Keratinocyte (primary cell): ENCODE data around the gene NTHL1. TPM values are rescaled to one million over a fixed set of nuclear protein-coding genes. Genes with fewer than 3 reads are reported as not detected.

Source experiments
- DNase-seq: peaks from one replicate; pipeline ENCODE4 v3.0.0-alpha.2; 2011; ENCODE audit warnings: low read depth, missing footprints, low spot score
- FAIRE-seq: peaks from 2 replicates; lab custom pipeline; 2011; peaks lifted over from hg19 to GRCh38; lab: Jason Lieb, UNC
- H2AFZ ChIP-seq: 2 replicates; pipeline ENCODE4 v1.6.0; 2012; ENCODE audit warnings: low read length, control low read depth, inconsistent platforms; ENCODE audit not compliant: control insufficient read depth
- H3K27ac ChIP-seq: 2 replicates; pipeline ENCODE4 v1.5.1; 2011; ENCODE audit warnings: low read length; ENCODE audit not compliant: control insufficient read depth, insufficient read depth
- H3K27me3 ChIP-seq: 3 replicates; pipeline ENCODE4 v1.6.0; 2011; ENCODE audit warnings: low read length; ENCODE audit not compliant: control insufficient read depth, insufficient read depth; ENCODE audit errors: extremely low read depth
- H3K36me3 ChIP-seq, 2 experiments: 2 replicates in 1 of 2; 3 replicates in 1 of 2; pipeline ENCODE4 v1.5.1; 2011; ENCODE audit warnings: low read length in 2 of 2, mild to moderate bottlenecking in 1 of 2; ENCODE audit not compliant: control insufficient read depth in 2 of 2, insufficient read depth in 2 of 2; ENCODE audit errors: extremely low read depth in 1 of 2
- H3K4me1 ChIP-seq: 3 replicates; pipeline ENCODE4 v1.5.1; 2011; ENCODE audit warnings: low read length; ENCODE audit not compliant: control insufficient read depth, insufficient read depth; ENCODE audit errors: extremely low read depth
- H3K4me2 ChIP-seq: 3 replicates; pipeline ENCODE4 v1.6.0; 2011; ENCODE audit warnings: low read depth, low read length; ENCODE audit not compliant: control insufficient read depth, insufficient read depth; ENCODE audit errors: extremely low read depth
- H3K4me3 ChIP-seq, 3 experiments: fragments of 200-600 bp in 1 of 3; sonication (generic) in 1 of 3; 2 replicates in 2 of 3; 3 replicates in 1 of 3; pipeline ENCODE4 v1.5.1; 2011 to 2016; ENCODE audit warnings: low read length in 3 of 3, mild to moderate bottlenecking in 3 of 3, control low read depth in 2 of 3, inconsistent platforms in 1 of 3, low read depth in 1 of 3, mixed read lengths in 1 of 3, mixed run types in 1 of 3, moderate library complexity in 1 of 3; ENCODE audit not compliant: control insufficient read depth in 2 of 3, insufficient read depth in 2 of 3; ENCODE audit errors: extremely low read depth in 1 of 3
- H3K79me2 ChIP-seq: 2 replicates; pipeline ENCODE4 v1.6.0; 2012; ENCODE audit warnings: low read length; ENCODE audit not compliant: control insufficient read depth, insufficient read depth
- H3K9ac ChIP-seq: 3 replicates; pipeline ENCODE4 v1.6.0; 2011; ENCODE audit warnings: low read length; ENCODE audit not compliant: control insufficient read depth, insufficient read depth; ENCODE audit errors: extremely low read depth
- H3K9me1 ChIP-seq: 3 replicates; pipeline ENCODE4 v1.6.0; 2011; ENCODE audit warnings: low read length; ENCODE audit not compliant: control insufficient read depth, insufficient read depth; ENCODE audit errors: extremely low read depth
- H3K9me3 ChIP-seq: 2 replicates; pipeline ENCODE4 v1.5.1; 2012; ENCODE audit warnings: low read depth, low read length; ENCODE audit not compliant: control insufficient read depth
- H4K20me1 ChIP-seq: 3 replicates; pipeline ENCODE4 v1.6.0; 2011; ENCODE audit warnings: low read length; ENCODE audit not compliant: control insufficient read depth, insufficient read depth; ENCODE audit errors: extremely low read depth
- EZH2 ChIP-seq: IDR thresholded peaks from one replicate; pipeline ENCODE4 v1.6.1; 2012; ENCODE audit warnings: inconsistent platforms, mild to moderate bottlenecking, low read length, moderate library complexity
- dilution Hi-C: fragments of 300-500 bp; cut with MboI; formaldehyde crosslinking; loops from one replicate; pipeline ENCODE4 v1.7.0; 2020; ENCODE audit warnings: low sequenced_read_pairs; ENCODE audit not compliant: extremely low pct_ligation_motif_present
- polyA plus RNA-seq, 5 experiments: library from polyadenylated mRNA; depleted of rRNA in 3 of 5; stranded (reverse) in 3 of 5; stranded (forward) in 1 of 5; unstranded in 1 of 5; fragments of >200 nt; gene quantifications; 1 replicate in 1 of 5; 2 replicates in 3 of 5; 3 replicates in 1 of 5; pipeline versions ENCODE4 v1.2.1 to v1.2.3, GENCODE V29; 2011 to 2012; ENCODE audit warnings: missing spikeins in 2 of 5, low read depth in 1 of 5, low replicate concordance in 1 of 5
- TF ChIP-seq, protein P1 (sequence below), 3 experiments: IDR thresholded peaks in 1 of 3; conservative IDR thresholded peaks in 1 of 3; optimal IDR thresholded peaks in 1 of 3; 2 replicates in 2 of 3; 3 replicates in 1 of 3; pipeline versions ENCODE3 to v1.5.1; 2011; ENCODE audit warnings: low read length in 3 of 3, mild to moderate bottlenecking in 3 of 3, moderate library complexity in 2 of 3, control low read depth in 1 of 3, inconsistent platforms in 1 of 3; ENCODE audit not compliant: insufficient read depth in 2 of 3; ENCODE audit errors: extremely low read depth in 1 of 3

Gene NTHL1
- polyA plus RNA-seq, 1 donor (not counting 4 experiments of a cell fraction or from before 2014, with no cell fraction given): 8.5 TPM

DNA sequence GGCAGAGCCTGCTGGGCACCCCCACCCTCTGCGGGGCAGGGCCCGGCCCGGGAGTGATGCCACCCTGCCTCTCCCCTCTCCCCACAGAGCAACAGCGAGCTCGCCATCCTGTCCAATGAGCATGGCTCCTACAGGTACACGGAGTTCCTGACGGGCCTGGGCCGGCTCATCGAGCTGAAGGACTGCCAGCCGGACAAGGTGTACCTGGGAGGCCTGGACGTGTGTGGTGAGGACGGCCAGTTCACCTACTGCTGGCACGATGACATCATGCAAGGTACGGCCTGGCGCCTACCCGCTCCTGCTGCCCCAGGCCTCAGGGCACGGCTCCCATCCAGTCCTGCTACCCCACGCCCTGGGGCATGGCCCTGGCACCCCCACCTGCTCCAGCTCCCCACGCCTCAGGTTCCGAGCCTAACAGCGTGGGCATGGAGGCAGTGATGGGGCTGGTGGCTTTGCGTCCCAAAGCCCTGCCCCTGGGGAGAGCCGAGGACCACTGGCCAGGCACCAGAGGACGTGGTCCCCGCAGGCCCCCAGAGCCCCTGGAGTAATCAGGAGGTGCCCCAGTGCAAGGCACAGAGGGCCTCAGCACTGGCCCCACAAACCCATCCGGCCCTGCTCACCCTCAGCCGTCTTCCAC is 38.6 kb upstream of the NTHL1 start:
- H3K27me3 ChIP-seq: no peaks in the 10 kb centered on the region
- H3K27ac ChIP-seq: no peak overlapping the region
- H3K4me1 ChIP-seq: peaks cover 15% of the 10 kb centered on the region
- H4K20me1 ChIP-seq: peaks cover 19% of the 10 kb centered on the region
- no peak overlapping the region for H3K4me2 ChIP-seq
- dilution Hi-C loops: no loop called here
- H3K9me3 ChIP-seq: no peaks in the 10 kb centered on the region
- H3K36me3 ChIP-seq: peaks cover 24 to 44% of the 10 kb centered on the region in 2 experiments
- H2AFZ ChIP-seq: no peak overlapping the region
- no peak for DNase-seq
- H3K4me3 ChIP-seq: no peak overlapping the region
- no peak for TF ChIP-seq EZH2
- TF ChIP-seq, protein P1, sequence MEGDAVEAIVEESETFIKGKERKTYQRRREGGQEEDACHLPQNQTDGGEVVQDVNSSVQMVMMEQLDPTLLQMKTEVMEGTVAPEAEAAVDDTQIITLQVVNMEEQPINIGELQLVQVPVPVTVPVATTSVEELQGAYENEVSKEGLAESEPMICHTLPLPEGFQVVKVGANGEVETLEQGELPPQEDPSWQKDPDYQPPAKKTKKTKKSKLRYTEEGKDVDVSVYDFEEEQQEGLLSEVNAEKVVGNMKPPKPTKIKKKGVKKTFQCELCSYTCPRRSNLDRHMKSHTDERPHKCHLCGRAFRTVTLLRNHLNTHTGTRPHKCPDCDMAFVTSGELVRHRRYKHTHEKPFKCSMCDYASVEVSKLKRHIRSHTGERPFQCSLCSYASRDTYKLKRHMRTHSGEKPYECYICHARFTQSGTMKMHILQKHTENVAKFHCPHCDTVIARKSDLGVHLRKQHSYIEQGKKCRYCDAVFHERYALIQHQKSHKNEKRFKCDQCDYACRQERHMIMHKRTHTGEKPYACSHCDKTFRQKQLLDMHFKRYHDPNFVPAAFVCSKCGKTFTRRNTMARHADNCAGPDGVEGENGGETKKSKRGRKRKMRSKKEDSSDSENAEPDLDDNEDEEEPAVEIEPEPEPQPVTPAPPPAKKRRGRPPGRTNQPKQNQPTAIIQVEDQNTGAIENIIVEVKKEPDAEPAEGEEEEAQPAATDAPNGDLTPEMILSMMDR (optimal IDR thresholded peaks at IDR 0.05 in 1 of 3, IDR thresholded peaks at IDR 0.05 in 1 of 3, conservative IDR thresholded peaks at IDR 0.05 in 1 of 3; ENCODE audit: extremely low read depth in 1 of 3, insufficient read depth in 2 of 3, low read length in 3 of 3): no peak
- no peak for FAIRE-seq
- H3K9ac ChIP-seq: no peak overlapping the region
- H3K9me1 ChIP-seq: no peaks in the 10 kb centered on the region
- no peaks in the 10 kb centered on the region for H3K79me2 ChIP-seq

DNA sequence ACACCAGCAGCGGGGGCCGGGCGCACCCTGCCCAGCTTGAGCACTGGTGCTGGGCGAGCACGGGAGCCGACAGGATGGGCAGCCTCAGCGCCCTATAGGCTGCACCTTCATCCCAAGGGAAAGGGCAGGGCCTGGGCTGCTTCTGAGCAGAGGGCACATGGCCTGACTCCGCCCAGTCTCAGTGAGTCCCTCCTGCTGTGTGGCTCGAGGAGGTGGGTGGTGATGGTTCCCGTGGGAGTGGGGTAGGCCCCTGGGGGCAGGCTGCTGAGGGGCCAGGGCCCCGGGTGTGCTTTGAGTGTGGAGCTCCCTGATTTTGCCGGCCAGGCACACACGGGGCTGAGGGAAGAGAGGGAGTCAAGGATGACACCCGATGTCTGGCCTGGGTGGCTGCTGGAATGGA is 38.0 kb upstream of the NTHL1 start:
- no peak overlapping the region for H3K4me3 ChIP-seq
- peaks cover 15% of the 10 kb centered on the region for H3K4me1 ChIP-seq
- peaks cover 19% of the 10 kb centered on the region for H4K20me1 ChIP-seq
- no peak overlapping the region for H3K27ac ChIP-seq
- peaks cover 28 to 41% of the 10 kb centered on the region in 2 experiments for H3K36me3 ChIP-seq
- H3K9me1 ChIP-seq: no peaks in the 10 kb centered on the region
- H3K4me2 ChIP-seq: no peak overlapping the region
- H3K27me3 ChIP-seq: no peaks in the 10 kb centered on the region
- TF ChIP-seq, protein P1 (optimal IDR thresholded peaks at IDR 0.05 in 1 of 3, IDR thresholded peaks at IDR 0.05 in 1 of 3, conservative IDR thresholded peaks at IDR 0.05 in 1 of 3; ENCODE audit: extremely low read depth in 1 of 3, insufficient read depth in 2 of 3, low read length in 3 of 3): no peak
- TF ChIP-seq EZH2: no peak
- no peak overlapping the region for H3K9ac ChIP-seq
- H3K9me3 ChIP-seq: no peaks in the 10 kb centered on the region
- FAIRE-seq: no peak
- H2AFZ ChIP-seq: no peak overlapping the region
- DNase-seq: no peak
- H3K79me2 ChIP-seq: no peaks in the 10 kb centered on the region
- dilution Hi-C loops: no loop called here
